Sigmoid colon (tissue), 7 donors: ENCODE data around the gene AGXT. TPM values are rescaled to one million over a fixed set of nuclear protein-coding genes. Genes with fewer than 3 reads are reported as not detected.

Source experiments
- DNase-seq: peaks from one replicate; pipeline ENCODE4 v3.0.0-alpha.2; 2019
- H3K27ac ChIP-seq, 4 donors: fragments of 200-600 bp; sonication (generic); one replicate each; pipeline ENCODE4 v1.5.1; 2016 to 2019; ENCODE audit warnings: mild to moderate bottlenecking in 1 of 4
- H3K27me3 ChIP-seq, 3 donors: fragments of 200-600 bp; sonication (generic); one replicate each; pipeline ENCODE4 v1.5.1; 2019; ENCODE audit warnings: mild to moderate bottlenecking in 1 of 3
- H3K36me3 ChIP-seq, 4 donors: fragments of 200-600 bp; sonication (generic); one replicate each; pipeline ENCODE4 v1.5.1; 2016 to 2019
- H3K4me1 ChIP-seq, 4 donors: fragments of 200-600 bp; sonication (generic); one replicate each; pipeline ENCODE4 v1.5.1; 2017 to 2019
- H3K4me3 ChIP-seq, 4 donors: fragments of 200-600 bp; sonication (generic); one replicate each; pipeline ENCODE4 v1.5.1; 2017 to 2019; ENCODE audit warnings: mild to moderate bottlenecking in 2 of 4, moderate library complexity in 1 of 4
- H3K9me3 ChIP-seq, 4 donors: fragments of 200-600 bp in 3 of 4; sonication (generic) in 3 of 4; one replicate each; pipeline versions ENCODE4 v1.5.1 to v1.6.1; 2013 to 2019
- CTCF ChIP-seq, 4 experiments: fragments of 450-650 bp in 3 of 4; fragments of 200-600 bp in 1 of 4; IDR thresholded peaks; one replicate each; pipeline ENCODE4 v1.5.1; 2016 to 2019; ENCODE audit warnings: antibody characterized with exemption in 4 of 4, mild to moderate bottlenecking in 3 of 4, moderate library complexity in 2 of 4
- EP300 ChIP-seq, 4 donors: sonication (generic); formaldehyde crosslinking; IDR thresholded peaks; one replicate each; pipeline ENCODE4 v1.6.1; 2017; ENCODE audit warnings: antibody characterized with exemption in 4 of 4
- POLR2A ChIP-seq, 2 donors: fragments of 450-650 bp; IDR thresholded peaks; one replicate each; pipeline ENCODE4 v1.6.1; 2016; ENCODE audit warnings: antibody characterized with exemption in 2 of 2, mild to moderate bottlenecking in 2 of 2, moderate library complexity in 2 of 2
- POLR2AphosphoS5 ChIP-seq, 4 donors: sonication (generic); formaldehyde crosslinking; IDR thresholded peaks; one replicate each; pipeline ENCODE4 v1.6.1; 2017; ENCODE audit warnings: antibody characterized with exemption in 4 of 4
- WGBS, 2 donors: extraction: QIAGEN DNeasy Blood & Tissue Kit; methylation state at CpG; one replicate each; pipeline ENCODE4 v1.1.7; 2013; 5-methylcytosine and 5-hydroxymethylcytosine counted together
- intact Hi-C: fragments of 100-400 bp; cut with DNase I; formaldehyde crosslinking; loops from one replicate; pipeline ENCODE4 v1.15.1; 2023
- polyA plus RNA-seq, 3 donors: library from polyadenylated mRNA; stranded (reverse); fragments of 200-250 nt; gene quantifications; one replicate each; pipeline ENCODE4 v1.2.3, GENCODE V29; 2013
- total RNA-seq, 4 donors: library from RNA; depleted of rRNA; stranded (reverse); fragments of >200 nt; gene quantifications; one replicate each; pipeline ENCODE4 v1.1.0, GENCODE V29; 2016
- donor health status: healthy with polysubstance abuse.
- donor health status: Bipolar disorder and iron deficiency.
- donor health status: healthy.

Gene AGXT
- total and polyA plus RNA-seq, 7 donors = 0.60 to 2.4 (median 1.6) TPM; not detected in 4

- TF ChIP-seq POLR2AphosphoS5 (IDR thresholded peaks at IDR 0.05) = no peak
- TF ChIP-seq CTCF (IDR thresholded peaks at IDR 0.05) = no peak
- 63 to 83% methylated on average over 4 of the region's 4 CpGs for WGBS, 2 donors
- Histone ChIP-seq H3K9me3 (no peaks in the 10 kb centered on the region), H3K36me3 (no peaks in the 10 kb centered on the region), H3K27me3 (no peaks in the 10 kb centered on the region), H3K4me1 (no peaks in the 10 kb centered on the region), H3K4me3 (no peak overlapping the region), H3K27ac (no peak overlapping the region)
- intact Hi-C loops = no loop called here
- DNase-seq = no peak
These were observed 19.0 kb downstream of the AGXT start for GRCh38 chr2:240887631-240888030.

DNA sequence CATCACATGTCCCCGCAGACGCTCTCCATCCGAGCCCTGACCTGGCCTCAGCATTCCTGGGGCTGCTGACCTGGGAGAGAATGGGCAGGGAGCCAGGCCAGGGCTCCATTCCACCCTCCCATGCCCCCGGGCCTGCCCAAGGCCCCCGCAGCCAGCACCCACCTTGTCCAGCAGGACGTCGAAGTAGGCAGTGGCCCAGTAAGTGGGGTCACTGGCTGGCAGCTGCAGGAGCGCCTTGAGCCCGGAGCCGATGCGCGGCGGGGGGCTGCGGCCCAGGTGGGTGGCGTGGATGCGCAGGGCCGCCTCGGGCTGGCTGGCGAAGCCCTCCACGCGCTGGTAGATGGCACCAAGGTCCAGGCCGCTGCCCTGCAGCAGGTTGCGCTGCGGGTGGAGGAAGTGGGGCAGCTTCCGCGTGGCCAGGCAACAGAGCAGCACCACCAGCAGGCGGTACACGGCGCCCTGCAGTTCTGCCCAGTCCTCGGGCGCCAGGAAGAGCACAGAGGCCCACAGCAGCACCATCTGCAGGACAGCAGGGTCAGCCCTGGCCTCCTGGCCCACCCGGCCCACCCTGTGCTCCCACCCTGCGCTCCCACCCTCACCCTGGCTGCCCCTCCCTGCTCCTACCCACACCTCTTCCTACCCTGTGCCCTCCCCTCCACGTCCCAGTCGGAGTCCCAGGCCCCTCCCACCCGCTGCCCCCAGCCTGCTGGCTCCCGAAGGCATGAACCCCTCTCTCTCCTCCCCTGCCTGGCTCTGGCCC lies 19.7 kb downstream of the AGXT start:
- 92 to 95% methylated on average over 37 of the region's 37 CpGs for WGBS, 2 donors
- Histone ChIP-seq H3K9me3 (no peaks in the 10 kb centered on the region), H3K27me3 (no peaks in the 10 kb centered on the region), H3K27ac (no peak overlapping the region), H3K4me3 (no peak overlapping the region), H3K4me1 (no peaks in the 10 kb centered on the region), H3K36me3 (no peaks in the 10 kb centered on the region)
- no peak for DNase-seq
- intact Hi-C loops = no loop called here
- TF ChIP-seq CTCF (IDR thresholded peaks at IDR 0.05) = no peak
- no peak for TF ChIP-seq POLR2AphosphoS5 (IDR thresholded peaks at IDR 0.05)
- no peak for TF ChIP-seq EP300 (IDR thresholded peaks at IDR 0.05)
- TF ChIP-seq POLR2A (IDR thresholded peaks at IDR 0.05) = no peak

DNA sequence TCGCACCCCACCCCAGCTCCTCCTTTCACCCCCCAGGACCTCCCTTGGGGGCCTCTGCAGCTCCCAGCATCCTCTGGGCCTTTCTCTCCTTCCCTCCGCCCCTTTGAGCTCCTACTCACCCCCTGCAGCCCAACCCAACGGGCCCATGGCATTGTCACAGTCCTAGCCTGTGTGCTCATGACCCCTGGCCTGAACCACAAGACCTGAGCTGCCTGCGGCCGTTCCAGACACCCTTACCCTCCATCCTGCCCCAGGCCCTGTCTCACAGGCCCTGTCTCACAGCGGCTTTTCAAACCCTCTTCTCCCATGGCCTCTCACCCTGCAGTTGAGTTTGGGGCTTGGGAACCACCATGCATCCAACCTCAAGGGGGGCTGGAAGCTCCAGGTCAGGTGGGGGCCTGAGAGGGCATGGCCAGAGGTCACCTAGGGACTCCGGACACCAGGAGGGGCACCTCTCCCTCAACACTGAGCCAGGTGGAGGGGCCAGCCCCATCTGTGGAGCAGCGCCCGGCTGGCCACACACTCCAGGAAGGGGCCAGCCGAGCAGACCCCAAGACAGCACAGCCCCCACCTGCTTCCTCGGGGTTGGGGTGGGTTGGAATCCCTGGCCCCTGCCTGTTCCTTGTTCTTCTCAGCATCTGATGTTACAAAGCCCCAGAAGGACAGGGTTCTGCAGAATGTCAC lies 20.4 kb downstream of the AGXT start:
- Histone ChIP-seq H3K36me3 (no peaks in the 10 kb centered on the region), H3K4me3 (no peak overlapping the region), H3K4me1 (no peaks in the 10 kb centered on the region), H3K27ac (no peak overlapping the region), H3K27me3 (no peaks in the 10 kb centered on the region), H3K9me3 (no peaks in the 10 kb centered on the region)
- TF ChIP-seq EP300 (IDR thresholded peaks at IDR 0.05) (no peak), CTCF (IDR thresholded peaks at IDR 0.05) (no peak), POLR2A (IDR thresholded peaks at IDR 0.05) (no peak), POLR2AphosphoS5 (IDR thresholded peaks at IDR 0.05) (no peak)
- 74 to 76% methylated on average over 11 of the region's 11 CpGs for WGBS, 2 donors
- no peak for DNase-seq
- intact Hi-C loops = no loop called here

DNA sequence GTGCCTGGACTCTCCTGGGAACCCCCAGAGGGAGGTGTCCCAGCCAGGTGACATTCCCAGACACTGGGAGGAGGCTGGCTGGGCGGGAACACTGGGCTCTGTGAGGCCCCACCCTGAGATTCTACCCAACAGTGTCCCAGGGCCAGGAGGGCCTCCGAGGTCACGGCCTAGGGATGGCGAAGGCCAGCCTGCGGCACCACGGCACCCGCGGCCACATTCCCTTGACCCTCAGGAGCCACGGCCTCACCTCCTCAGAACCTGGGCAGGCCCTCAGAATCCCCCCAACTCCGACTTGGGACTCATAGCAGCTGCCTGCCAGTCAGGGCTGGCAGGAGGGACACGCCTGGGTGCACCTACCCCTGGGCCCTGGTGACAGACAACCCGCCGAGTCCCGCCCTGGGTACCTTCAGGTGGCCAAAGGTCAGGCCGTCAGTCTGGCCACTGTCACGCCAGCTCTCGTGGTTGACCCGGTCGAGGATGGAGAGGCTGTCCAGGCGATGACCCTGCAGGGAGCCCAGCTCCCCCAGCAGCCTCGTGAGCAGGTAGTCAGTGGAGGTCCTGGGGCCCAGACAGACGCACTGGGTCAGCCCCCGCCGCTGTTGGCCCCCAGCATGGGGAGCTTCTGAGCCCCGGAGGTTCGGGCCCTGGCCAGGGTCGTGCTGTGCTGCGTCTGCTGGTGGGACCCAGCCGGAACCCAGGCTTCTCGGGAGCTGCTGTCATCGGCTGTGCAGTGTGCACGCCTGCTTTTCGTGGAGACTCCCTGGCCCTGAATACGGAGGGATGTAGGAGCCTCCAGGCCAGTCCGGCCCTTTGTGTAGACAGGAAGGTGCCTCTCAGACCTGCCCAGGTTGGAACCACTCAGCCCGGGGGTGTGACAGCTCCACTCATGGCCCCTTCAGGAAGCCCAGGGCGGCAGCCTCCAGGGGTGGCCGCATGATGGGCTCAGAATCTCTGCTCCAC lies 21.3 kb downstream of the AGXT start:
- Histone ChIP-seq H3K4me1 (no peaks in the 10 kb centered on the region), H3K27ac (no peak overlapping the region), H3K4me3 (no peak overlapping the region), H3K9me3 (no peaks in the 10 kb centered on the region), H3K27me3 (no peaks in the 10 kb centered on the region), H3K36me3 (no peaks in the 10 kb centered on the region)
- DNase-seq = no peak
- 58 to 80% methylated on average over 38 of the region's 38 CpGs for WGBS, 2 donors
- intact Hi-C loops = no loop called here
- no peak for TF ChIP-seq CTCF (IDR thresholded peaks at IDR 0.05)
- TF ChIP-seq EP300 (IDR thresholded peaks at IDR 0.05) = no peak
- TF ChIP-seq POLR2A (IDR thresholded peaks at IDR 0.05) = no peak
- no peak for TF ChIP-seq POLR2AphosphoS5 (IDR thresholded peaks at IDR 0.05)
